ENCODE data around the gene INTS3. TPM values are rescaled to one million over a fixed set of nuclear protein-coding genes. Genes with fewer than 3 reads are reported as not detected.
A peak's percentile ranks its signal among the peaks of the same experiment; 100 is the strongest.

The INTS3 gene
- total RNA-seq, 2 donors from 2014 or later: 62.6 to 70.8 TPM

GRCh38 chr1:153793973-153794615 lies 66.2 kb downstream of the INTS3 start:
- Mint-ChIP-seq H3K36me3 (ENCODE audit: insufficient read depth in 2 of 2) (no peaks in the 10 kb centered on the region), H3K4me1 (ENCODE audit: low read depth) (peaks cover 49% of the 10 kb centered on the region), H3K4me3 (no peak overlapping the region), H3K27me3 (ENCODE audit: low read depth) (peaks cover 7% of the 10 kb centered on the region), H3K27ac (peak overlapping the region; percentile 22), H3K9me3 (no peaks in the 10 kb centered on the region)
- ATAC-seq (replicated peaks in 1 of 2) (no peak), DNase-seq (no peak)

- Mint-ChIP-seq H3K27ac (no peak overlapping the region), H3K4me3 (no peak overlapping the region), H3K9me3 (no peaks in the 10 kb centered on the region), H3K36me3 (ENCODE audit: insufficient read depth in 2 of 2) (no peaks in the 10 kb centered on the region), H3K4me1 (ENCODE audit: low read depth) (peaks cover 43% of the 10 kb centered on the region), H3K27me3 (ENCODE audit: low read depth) (peaks cover 5% of the 10 kb centered on the region)
- ATAC-seq (replicated peaks in 1 of 2) (no peak), DNase-seq (no peak)
Measured at GRCh38 chr1:153794624-153795329, 66.9 kb downstream of the INTS3 start.

- no peaks in the 10 kb centered on the region for H3K36me3 Mint-ChIP-seq (ENCODE audit: insufficient read depth in 2 of 2)
- no peak overlapping the region for H3K27ac Mint-ChIP-seq
- H3K4me3 Mint-ChIP-seq: no peak overlapping the region
- ATAC-seq (replicated peaks in 1 of 2): no peak
- H3K27me3 Mint-ChIP-seq (ENCODE audit: low read depth): no peaks in the 10 kb centered on the region
- no peaks in the 10 kb centered on the region for H3K9me3 Mint-ChIP-seq
- no peak for DNase-seq
- H3K4me1 Mint-ChIP-seq (ENCODE audit: low read depth): peaks cover 37% of the 10 kb centered on the region
Measured at GRCh38 chr1:153795330-153795837, 67.5 kb downstream of the INTS3 start.

GRCh38 chr1:153795934-153796785 lies 68.3 kb downstream of the INTS3 start:
- H3K36me3 Mint-ChIP-seq (ENCODE audit: insufficient read depth in 2 of 2): no peaks in the 10 kb centered on the region
- ATAC-seq (replicated peaks in 1 of 2) (no peak), DNase-seq (no peak)
- H3K27me3 Mint-ChIP-seq (ENCODE audit: low read depth): no peaks in the 10 kb centered on the region
- no peak overlapping the region for H3K4me3 Mint-ChIP-seq
- H3K4me1 Mint-ChIP-seq (ENCODE audit: low read depth): peaks cover 29% of the 10 kb centered on the region
- H3K27ac Mint-ChIP-seq: no peak overlapping the region
- no peaks in the 10 kb centered on the region for H3K9me3 Mint-ChIP-seq

GRCh38 chr1:153796786-153797659 lies 69.2 kb downstream of the INTS3 start:
- H3K4me1 Mint-ChIP-seq (ENCODE audit: low read depth): peaks cover 21% of the 10 kb centered on the region
- no peaks in the 10 kb centered on the region for H3K9me3 Mint-ChIP-seq
- ATAC-seq (replicated peaks in 1 of 2): peak; percentile 73 to 77
- H3K4me3 Mint-ChIP-seq: no peak overlapping the region
- peak; percentile 83 to 87 for DNase-seq
- no peaks in the 10 kb centered on the region for H3K36me3 Mint-ChIP-seq (ENCODE audit: insufficient read depth in 2 of 2)
- no peak overlapping the region for H3K27ac Mint-ChIP-seq
- no peaks in the 10 kb centered on the region for H3K27me3 Mint-ChIP-seq (ENCODE audit: low read depth)

GRCh38 chr1:153798468-153798780 lies 70.6 kb downstream of the INTS3 start:
- H3K4me3 Mint-ChIP-seq: no peak overlapping the region
- ATAC-seq (replicated peaks in 1 of 2) (no peak), DNase-seq (no peak)
- no peak overlapping the region for H3K27ac Mint-ChIP-seq
- no peaks in the 10 kb centered on the region for H3K36me3 Mint-ChIP-seq (ENCODE audit: insufficient read depth in 2 of 2)
- H3K4me1 Mint-ChIP-seq (ENCODE audit: low read depth): peaks cover 21% of the 10 kb centered on the region
- no peaks in the 10 kb centered on the region for H3K27me3 Mint-ChIP-seq (ENCODE audit: low read depth)
- H3K9me3 Mint-ChIP-seq: no peaks in the 10 kb centered on the region

- Mint-ChIP-seq H3K4me3 (no peak overlapping the region), H3K36me3 (ENCODE audit: insufficient read depth in 2 of 2) (peaks cover 0 to 4% of the 10 kb centered on the region in 2 donors), H3K27me3 (ENCODE audit: low read depth) (no peaks in the 10 kb centered on the region), H3K27ac (no peak overlapping the region), H3K4me1 (ENCODE audit: low read depth) (peaks cover 27% of the 10 kb centered on the region), H3K9me3 (no peaks in the 10 kb centered on the region)
- DNase-seq: no peak
- ATAC-seq (replicated peaks in 1 of 2): no peak
Measured at GRCh38 chr1:153799016-153799415, 71.2 kb downstream of the INTS3 start.

GRCh38 chr1:153799566-153800465 lies 72.0 kb downstream of the INTS3 start:
- DNase-seq (no peak), ATAC-seq (replicated peaks in 1 of 2) (no peak)
- no peak overlapping the region for H3K27ac Mint-ChIP-seq
- H3K4me1 Mint-ChIP-seq (ENCODE audit: low read depth): peaks cover 35% of the 10 kb centered on the region
- H3K4me3 Mint-ChIP-seq: no peak overlapping the region
- peaks cover 0 to 4% of the 10 kb centered on the region in 2 donors for H3K36me3 Mint-ChIP-seq (ENCODE audit: insufficient read depth in 2 of 2)
- H3K27me3 Mint-ChIP-seq (ENCODE audit: low read depth): no peaks in the 10 kb centered on the region
- no peaks in the 10 kb centered on the region for H3K9me3 Mint-ChIP-seq

- ATAC-seq (replicated peaks in 1 of 2) (no peak), DNase-seq (no peak)
- Mint-ChIP-seq H3K36me3 (ENCODE audit: insufficient read depth in 2 of 2) (peaks cover 0 to 6% of the 10 kb centered on the region in 2 donors), H3K27ac (no peak overlapping the region), H3K4me3 (no peak overlapping the region), H3K9me3 (no peaks in the 10 kb centered on the region), H3K4me1 (ENCODE audit: low read depth) (peaks cover 42% of the 10 kb centered on the region), H3K27me3 (ENCODE audit: low read depth) (no peaks in the 10 kb centered on the region)
Measured at GRCh38 chr1:153800516-153800915, 72.7 kb downstream of the INTS3 start.

- H3K27me3 Mint-ChIP-seq (ENCODE audit: low read depth): no peaks in the 10 kb centered on the region
- H3K4me3 Mint-ChIP-seq: no peak overlapping the region
- H3K9me3 Mint-ChIP-seq: no peaks in the 10 kb centered on the region
- H3K27ac Mint-ChIP-seq: no peak overlapping the region
- peaks cover 0 to 6% of the 10 kb centered on the region in 2 donors for H3K36me3 Mint-ChIP-seq (ENCODE audit: insufficient read depth in 2 of 2)
- no peak for DNase-seq
- ATAC-seq (replicated peaks in 1 of 2): no peak
- H3K4me1 Mint-ChIP-seq (ENCODE audit: low read depth): peaks cover 48% of the 10 kb centered on the region
Measured at GRCh38 chr1:153801028-153801625, 73.3 kb downstream of the INTS3 start.

- no peaks in the 10 kb centered on the region for H3K9me3 Mint-ChIP-seq
- H3K27ac Mint-ChIP-seq: peak overlapping the region; percentile 31
- peaks cover 50% of the 10 kb centered on the region for H3K4me1 Mint-ChIP-seq (ENCODE audit: low read depth)
- no peaks in the 10 kb centered on the region for H3K27me3 Mint-ChIP-seq (ENCODE audit: low read depth)
- no peak overlapping the region for H3K4me3 Mint-ChIP-seq
- DNase-seq (no peak), ATAC-seq (replicated peaks in 1 of 2) (no peak)
- H3K36me3 Mint-ChIP-seq (ENCODE audit: insufficient read depth in 2 of 2): peaks cover 0 to 6% of the 10 kb centered on the region in 2 donors
Measured at GRCh38 chr1:153801786-153802697, 74.2 kb downstream of the INTS3 start.
